Epithelial cell of esophagus (primary cell): ENCODE data around the gene PREX1.

Experiments
- DNase-seq: peaks from one replicate; pipeline ENCODE4 v3.0.0; 2010; ENCODE audit warnings: low read depth
- H3K4me3 ChIP-seq: 2 replicates; pipeline ENCODE4 v1.5.1; 2011; ENCODE audit warnings: mild to moderate bottlenecking, low read length, control low read depth
- TF ChIP-seq, protein P1 (sequence below): IDR thresholded peaks from 2 replicates; pipeline ENCODE4 v1.5.1; 2011; ENCODE audit warnings: low read depth, mild to moderate bottlenecking, low read length, control low read depth, inconsistent platforms; ENCODE audit not compliant: insufficient read depth; ENCODE audit errors: missing control alignments

Gene PREX1

DNA sequence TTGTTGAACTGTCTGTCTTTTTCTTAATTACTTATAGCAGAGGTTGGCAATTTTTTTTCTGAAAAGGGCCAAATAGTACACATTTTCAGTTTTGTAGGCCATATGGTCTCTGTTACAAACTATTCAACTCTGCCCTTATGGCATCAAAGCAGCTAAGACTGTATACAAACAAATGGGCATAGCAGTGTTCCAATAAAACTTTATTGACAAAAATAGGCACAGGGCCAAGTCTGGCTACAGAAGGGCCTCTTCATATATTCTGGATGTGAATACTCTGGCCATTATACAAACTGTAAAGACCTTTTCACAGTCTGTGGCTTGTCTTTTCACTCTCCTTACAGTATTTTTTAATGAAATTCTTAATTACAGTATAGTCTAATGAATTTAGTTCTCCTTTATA lies 132.1 kb downstream of the PREX1 start:
- no peak overlapping the region for H3K4me3 ChIP-seq
- TF ChIP-seq, protein P1, sequence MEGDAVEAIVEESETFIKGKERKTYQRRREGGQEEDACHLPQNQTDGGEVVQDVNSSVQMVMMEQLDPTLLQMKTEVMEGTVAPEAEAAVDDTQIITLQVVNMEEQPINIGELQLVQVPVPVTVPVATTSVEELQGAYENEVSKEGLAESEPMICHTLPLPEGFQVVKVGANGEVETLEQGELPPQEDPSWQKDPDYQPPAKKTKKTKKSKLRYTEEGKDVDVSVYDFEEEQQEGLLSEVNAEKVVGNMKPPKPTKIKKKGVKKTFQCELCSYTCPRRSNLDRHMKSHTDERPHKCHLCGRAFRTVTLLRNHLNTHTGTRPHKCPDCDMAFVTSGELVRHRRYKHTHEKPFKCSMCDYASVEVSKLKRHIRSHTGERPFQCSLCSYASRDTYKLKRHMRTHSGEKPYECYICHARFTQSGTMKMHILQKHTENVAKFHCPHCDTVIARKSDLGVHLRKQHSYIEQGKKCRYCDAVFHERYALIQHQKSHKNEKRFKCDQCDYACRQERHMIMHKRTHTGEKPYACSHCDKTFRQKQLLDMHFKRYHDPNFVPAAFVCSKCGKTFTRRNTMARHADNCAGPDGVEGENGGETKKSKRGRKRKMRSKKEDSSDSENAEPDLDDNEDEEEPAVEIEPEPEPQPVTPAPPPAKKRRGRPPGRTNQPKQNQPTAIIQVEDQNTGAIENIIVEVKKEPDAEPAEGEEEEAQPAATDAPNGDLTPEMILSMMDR = no peak
- DNase-seq = no peak

DNA sequence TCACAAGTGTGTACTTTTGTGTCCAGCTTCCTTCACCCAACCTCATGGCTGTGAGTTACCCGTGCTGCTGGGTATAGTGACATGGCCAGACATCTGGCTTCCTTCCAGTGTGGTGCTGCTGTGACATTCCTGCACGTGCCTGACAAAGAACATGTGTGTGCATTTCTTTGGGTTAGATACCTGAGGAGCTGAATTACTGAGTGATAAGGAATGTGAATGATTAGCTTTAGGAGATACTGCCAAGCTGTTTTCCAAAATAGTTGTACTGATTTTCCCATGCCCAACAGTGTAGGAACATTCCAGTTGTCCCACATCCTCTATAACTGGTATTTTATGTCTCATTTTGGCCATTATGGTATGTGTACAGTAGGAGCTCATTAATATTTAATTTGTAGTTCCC lies 132.5 kb downstream of the PREX1 start:
- no peak overlapping the region for H3K4me3 ChIP-seq
- TF ChIP-seq, protein P1 = no peak
- no peak for DNase-seq

DNA sequence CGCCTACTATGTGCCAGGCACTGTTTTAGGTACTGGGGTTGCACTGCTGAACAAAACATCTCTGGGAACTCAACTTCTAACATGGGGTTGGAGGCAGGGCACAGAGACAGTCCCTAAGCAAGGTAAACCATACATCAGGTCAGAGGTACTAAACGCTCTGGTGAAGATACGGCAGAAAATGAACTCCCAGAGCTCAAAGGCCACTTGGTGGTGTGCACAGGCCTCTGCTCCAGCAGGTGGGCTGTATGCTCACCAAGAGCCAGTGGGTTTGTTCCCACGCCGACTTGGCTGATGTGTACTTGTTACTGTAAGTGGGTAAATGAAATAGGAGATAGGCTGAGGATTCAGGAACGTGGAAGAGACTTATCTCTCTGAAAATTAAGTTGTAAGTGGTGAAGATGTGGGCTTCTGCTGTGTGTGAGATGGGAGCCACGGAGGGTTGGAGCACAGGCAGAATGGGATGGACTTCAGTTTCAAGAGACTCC lies 133.4 kb downstream of the PREX1 start:
- no peak overlapping the region for H3K4me3 ChIP-seq
- TF ChIP-seq, protein P1 = no peak

DNA sequence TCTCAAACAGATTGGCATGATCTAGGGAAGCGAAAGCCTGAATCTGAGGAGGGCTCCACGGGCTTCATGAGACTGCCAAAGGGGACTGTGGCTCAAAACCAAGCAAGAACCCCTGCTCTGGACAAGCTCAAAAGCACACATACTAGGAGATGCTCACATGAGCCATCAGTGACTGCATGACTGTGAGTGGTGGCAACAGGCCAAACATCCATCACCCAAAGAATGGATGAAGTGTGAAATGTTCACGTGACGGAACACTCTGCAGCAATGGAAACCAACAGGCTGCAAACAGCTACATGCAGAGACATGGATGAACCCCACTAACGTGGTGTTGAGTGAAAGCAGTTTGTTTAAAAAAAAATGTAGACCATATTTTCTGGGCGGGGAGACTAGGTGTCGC lies 136.3 kb downstream of the PREX1 start:
- H3K4me3 ChIP-seq = no peak overlapping the region
- DNase-seq = peak; percentile 5
- TF ChIP-seq, protein P1 = no peak

More for the DNA sequence above, 133.4 kb downstream of the PREX1 start:
- no peak for DNase-seq

DNA sequence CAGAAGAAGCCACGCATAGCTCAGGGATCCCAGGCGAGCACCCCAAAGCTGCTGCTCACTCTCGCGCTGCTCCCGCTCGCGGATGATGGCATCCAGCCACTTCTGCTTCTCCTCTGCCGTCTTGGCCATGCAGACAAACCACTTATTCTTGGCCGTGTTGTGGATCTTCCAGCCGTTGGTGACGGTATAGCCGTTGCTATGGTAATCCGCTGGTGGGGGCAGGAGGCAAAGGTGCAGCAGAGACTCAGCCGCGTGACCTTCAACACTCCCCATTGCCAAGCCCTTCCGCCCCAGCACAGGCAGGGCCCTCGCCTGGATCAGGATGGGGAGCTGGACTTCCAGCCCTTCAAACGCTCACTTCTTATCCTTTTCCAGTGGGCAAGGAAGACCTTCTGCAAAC lies 136.9 kb downstream of the PREX1 start:
- TF ChIP-seq, protein P1 = no peak
- no peak overlapping the region for H3K4me3 ChIP-seq
- DNase-seq = no peak

DNA sequence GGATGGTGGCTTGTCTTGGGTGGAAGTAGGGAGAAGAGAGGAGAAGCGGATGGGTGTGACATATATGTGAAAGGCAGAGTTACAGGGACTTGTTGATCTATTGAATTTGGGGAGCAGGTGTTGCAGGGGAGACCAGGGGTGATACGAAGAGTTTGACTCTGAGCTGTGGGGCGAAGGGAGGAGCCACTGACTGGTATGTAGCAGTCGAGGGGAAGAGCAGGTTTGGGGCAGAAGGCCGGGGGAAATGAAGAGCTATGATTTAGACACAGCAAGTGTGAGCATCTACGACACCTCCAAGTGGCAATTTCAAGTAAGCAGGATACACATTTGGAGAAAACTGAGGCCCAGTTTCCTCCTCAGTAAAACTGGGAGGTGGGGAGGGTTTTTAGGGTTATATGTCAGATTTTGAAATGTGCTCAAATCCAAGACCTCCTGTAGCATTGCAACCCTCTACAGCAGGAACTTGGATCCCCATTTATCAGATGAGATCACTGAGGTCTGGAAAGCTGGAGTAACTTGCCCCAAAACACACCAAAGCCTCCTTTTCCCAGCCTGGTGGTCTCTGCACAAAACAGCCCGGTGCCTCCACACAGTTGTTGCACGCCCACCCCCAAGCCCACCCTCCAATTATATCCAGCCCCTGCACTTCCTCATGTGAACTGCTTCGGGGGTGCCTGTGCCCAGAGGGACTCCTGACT lies 137.8 kb downstream of the PREX1 start:
- TF ChIP-seq, protein P1 = no peak
- no peak for DNase-seq
- no peak overlapping the region for H3K4me3 ChIP-seq

DNA sequence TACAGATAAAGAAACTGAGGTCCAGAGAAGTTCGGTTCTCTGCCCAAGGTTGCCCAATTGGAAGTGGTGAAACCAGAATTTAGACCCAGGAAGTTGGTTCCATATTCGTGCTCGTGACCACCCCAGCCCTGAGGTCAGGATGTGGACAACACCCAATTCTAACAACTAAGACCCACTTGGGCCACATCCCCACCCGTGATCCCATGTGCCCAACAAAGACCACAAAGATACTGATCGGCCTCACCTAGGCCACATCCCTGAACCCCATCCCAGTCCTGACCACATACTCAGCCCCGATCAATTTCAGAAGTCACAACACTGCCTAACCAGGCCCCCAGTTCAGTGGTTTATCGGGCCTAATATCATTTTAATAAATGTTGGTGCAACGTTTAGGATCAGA lies 138.4 kb downstream of the PREX1 start:
- TF ChIP-seq, protein P1 = no peak
- no peak for DNase-seq
- H3K4me3 ChIP-seq = no peak overlapping the region
